ENCODE measurements around the gene HELZ.
"Not testable (repeated sequence)": the region's sequence is repeated elsewhere in the genome, so short reads cannot be mapped to it uniquely, and the experiment has no call there.

HELZ gene

DNA sequence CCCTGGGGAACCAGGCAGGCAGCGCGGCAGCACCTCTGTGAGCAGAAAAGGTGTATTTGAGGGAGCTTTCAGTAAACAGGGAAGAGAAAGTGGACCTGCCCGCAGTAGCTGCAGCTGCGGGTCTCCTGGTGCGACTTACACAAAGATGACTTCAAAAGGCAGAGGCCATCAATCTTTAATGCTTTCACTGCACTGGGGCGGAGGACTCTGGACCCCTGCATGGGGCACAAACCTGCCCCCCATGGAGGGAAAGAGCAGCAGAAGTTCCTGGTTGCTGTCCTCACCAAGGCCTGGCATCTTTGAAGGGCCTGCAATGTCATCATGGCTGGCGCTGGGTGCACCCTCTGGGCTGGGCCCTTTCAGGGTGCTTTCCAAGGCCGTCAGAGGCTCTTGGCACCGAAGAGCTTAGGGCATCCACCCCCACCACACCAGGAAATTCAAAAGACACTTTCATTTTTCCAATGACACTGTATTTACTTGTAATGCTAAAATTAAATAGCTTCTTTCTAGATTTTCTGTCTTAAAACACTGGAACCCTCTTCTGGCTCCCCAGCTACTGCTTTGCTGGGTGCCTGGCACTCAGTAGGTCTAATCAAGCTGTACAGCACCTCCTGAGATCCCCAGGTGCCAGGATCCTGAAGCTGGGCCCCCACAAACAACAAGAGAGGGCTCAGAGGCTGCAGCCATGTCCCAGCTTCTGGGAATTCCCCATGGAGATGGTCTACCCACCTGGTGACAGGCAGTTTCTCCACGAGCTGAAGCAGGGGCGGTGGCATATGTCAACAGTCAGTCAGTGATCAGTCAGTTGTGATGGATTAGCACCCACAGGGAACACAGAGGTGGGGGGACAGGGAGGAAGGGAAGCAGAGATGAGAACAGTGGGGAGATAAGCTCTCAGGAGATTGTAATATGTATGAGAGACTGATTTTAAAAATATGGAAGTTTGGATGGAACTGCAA is 202.8 kb downstream of the HELZ start:
- TF ChIP-seq, protein P1, sequence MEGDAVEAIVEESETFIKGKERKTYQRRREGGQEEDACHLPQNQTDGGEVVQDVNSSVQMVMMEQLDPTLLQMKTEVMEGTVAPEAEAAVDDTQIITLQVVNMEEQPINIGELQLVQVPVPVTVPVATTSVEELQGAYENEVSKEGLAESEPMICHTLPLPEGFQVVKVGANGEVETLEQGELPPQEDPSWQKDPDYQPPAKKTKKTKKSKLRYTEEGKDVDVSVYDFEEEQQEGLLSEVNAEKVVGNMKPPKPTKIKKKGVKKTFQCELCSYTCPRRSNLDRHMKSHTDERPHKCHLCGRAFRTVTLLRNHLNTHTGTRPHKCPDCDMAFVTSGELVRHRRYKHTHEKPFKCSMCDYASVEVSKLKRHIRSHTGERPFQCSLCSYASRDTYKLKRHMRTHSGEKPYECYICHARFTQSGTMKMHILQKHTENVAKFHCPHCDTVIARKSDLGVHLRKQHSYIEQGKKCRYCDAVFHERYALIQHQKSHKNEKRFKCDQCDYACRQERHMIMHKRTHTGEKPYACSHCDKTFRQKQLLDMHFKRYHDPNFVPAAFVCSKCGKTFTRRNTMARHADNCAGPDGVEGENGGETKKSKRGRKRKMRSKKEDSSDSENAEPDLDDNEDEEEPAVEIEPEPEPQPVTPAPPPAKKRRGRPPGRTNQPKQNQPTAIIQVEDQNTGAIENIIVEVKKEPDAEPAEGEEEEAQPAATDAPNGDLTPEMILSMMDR (conservative IDR thresholded peaks at IDR 0.05; ENCODE audit: control insufficient read depth, insufficient read depth, low read depth, low read length), result no peak
- no peak overlapping the region for H3K4me3 ChIP-seq (ENCODE audit: control insufficient read depth, low read depth, low read length)
- no peak for DNase-seq (ENCODE audit: low read depth)

DNA sequence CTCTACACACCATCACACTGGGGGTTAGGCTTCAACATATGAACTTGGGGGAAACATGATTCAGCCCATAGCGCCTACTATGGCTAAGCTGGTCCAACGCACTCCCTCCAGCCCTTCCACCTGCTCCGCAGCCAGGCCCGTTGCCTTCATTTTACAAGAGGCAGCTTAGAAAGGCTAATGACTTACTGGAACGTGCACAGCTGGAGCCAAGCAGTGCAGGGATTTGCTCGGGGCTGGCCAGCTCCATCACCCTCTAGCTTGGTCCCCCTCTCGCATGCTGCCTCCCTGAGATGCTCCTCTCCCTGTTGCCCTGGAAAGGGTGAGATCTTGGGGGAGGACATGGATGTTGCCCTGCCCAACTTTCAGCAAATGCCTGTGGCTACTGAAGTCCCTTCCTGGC is 203.5 kb downstream of the HELZ start:
- TF ChIP-seq, protein P1 (conservative IDR thresholded peaks at IDR 0.05; ENCODE audit: control insufficient read depth, insufficient read depth, low read depth, low read length), result no peak
- H3K4me3 ChIP-seq (ENCODE audit: control insufficient read depth, low read depth, low read length), result no peak overlapping the region
- no peak for DNase-seq (ENCODE audit: low read depth)

DNA sequence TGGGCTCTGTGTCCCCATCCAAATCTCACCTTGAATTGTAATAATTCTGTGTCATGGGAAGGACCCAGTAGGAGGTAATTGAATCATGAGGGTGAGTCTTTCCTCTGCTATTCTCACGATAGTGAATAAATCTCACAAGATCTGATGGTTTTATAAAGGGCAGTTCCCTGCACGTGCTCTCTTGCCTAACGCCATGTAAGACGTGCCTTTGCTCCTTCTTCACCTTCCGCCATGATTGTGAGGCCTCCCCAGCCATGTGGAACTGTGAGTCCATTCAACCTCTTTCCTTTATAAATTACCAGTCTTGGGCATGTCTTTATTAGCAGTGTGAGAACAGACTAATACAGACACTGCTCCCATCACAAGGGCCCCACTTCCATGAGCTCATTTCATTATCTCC is 203.9 kb downstream of the HELZ start:
- not testable (repeated sequence) for H3K4me3 ChIP-seq (ENCODE audit: control insufficient read depth, low read depth, low read length); DNase-seq (ENCODE audit: low read depth)

DNA sequence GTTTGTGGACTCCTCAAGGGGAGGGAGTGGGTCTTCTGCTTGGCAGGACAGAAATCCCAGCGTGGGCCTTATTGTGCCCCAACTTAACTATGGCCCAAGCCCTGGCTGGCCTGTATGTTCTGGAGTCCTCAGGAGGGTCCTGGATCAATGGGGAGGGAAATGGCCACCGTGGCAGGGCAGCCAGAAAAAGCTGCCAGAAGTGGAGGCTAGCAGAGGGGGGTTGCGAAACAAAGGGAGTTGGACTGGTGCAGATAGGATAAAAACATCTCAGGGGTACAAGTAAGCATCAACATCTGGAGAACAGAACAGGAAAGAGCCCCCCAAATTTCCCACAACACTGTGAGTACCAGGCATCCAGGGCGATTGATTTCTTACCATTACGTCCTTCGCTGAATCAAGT is 204.3 kb downstream of the HELZ start:
- TF ChIP-seq, protein P1 (conservative IDR thresholded peaks at IDR 0.05; ENCODE audit: control insufficient read depth, insufficient read depth, low read depth, low read length), result no peak
- H3K4me3 ChIP-seq (ENCODE audit: control insufficient read depth, low read depth, low read length), result no peak overlapping the region
- DNase-seq (ENCODE audit: low read depth), result no peak

DNA sequence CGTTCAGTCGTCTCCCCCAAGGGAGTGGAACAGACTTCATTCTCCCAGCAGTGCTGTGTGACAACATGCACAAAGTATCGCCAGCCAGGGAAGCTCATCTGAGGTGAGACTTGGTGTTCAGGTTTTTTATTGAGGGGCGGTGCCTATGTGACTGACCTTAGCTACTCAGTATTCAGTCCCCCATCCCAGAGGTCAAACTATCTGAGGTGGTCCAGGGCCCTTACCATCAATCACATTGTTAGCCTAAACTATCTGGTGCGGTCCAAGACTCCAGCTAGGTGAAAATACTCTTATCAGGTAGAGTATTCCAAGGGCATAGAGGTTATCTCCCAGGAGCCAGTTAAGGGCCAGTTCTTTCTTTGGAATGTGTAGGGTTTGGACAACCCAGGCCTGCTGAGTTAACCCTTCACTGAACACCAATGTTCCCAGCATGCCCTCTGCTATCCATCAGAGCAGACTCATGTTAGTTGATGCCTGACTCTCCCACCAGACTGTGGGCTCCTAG is 206.1 kb downstream of the HELZ start:
- DNase-seq (ENCODE audit: low read depth), result no peak
- TF ChIP-seq, protein P1 (conservative IDR thresholded peaks at IDR 0.05; ENCODE audit: control insufficient read depth, insufficient read depth, low read depth, low read length), result no peak
- H3K4me3 ChIP-seq (ENCODE audit: control insufficient read depth, low read depth, low read length), result no peak overlapping the region

DNA sequence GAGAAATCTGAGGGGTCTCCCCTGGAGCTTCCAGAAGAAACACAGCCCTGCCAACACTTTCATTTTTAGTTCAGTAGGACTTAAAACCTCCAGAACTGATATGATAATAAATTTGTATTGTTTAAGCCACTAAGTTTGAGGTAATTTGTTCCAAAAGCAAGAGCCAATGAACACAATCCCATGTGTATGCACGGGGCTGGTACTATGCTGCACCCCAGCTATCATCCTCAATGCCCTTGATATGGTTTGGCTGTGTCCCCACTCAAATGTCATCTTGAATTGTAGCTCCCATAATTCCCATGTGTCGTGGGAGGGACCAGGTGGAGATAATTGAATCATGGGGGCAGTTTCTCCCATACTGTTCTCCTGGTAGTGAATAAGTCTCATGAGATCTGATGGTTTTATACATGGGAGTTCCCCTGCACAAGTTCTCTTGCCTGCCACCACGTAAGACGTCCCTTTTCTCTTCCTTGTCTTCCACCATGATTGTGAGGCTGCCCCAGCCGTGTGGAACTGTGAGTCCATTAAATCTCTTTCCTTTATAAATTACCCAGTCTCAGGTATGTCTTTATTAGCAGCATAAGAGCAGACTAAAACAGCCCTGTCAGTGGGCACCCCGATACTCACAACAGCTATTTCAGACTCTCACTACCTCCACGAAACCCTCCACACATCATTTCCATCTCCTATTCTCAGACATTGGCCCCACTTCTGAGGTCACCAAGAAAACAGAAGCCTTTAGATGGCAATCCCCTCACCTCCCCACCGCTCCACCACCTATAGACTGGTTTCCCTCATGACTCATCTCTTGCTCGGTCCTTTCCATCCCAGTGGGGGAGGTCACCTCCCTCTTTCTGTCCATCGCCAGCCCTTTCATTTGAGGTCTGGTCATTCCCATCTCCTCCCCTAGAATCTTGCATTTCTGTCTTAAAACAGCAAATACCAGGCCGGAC is 209.6 kb downstream of the HELZ start:
- TF ChIP-seq, protein P1 (conservative IDR thresholded peaks at IDR 0.05; ENCODE audit: control insufficient read depth, insufficient read depth, low read depth, low read length), result no peak
- no peak for DNase-seq (ENCODE audit: low read depth)
- no peak overlapping the region for H3K4me3 ChIP-seq (ENCODE audit: control insufficient read depth, low read depth, low read length)
